IMR-90 (cell line): ENCODE results near the gene FXYD3. TPM values are rescaled to one million over a fixed set of nuclear protein-coding genes. Genes with fewer than 3 reads are reported as not detected.

Source experiments
- ATAC-seq: fragments of 200-7000 bp; cut with Tn5 transposase; 2 replicates; pipeline ENCODE4 v1.9.1; 2020; ENCODE audit warnings: low read depth, mild to moderate bottlenecking, moderate library complexity
- BruUV-seq: library from RNA; stranded (reverse); fragments of 400-500 nt; replicated peaks from 2 replicates; lab custom pipeline; 2021; lab: Mats Ljungman, UMichigan
- CTCF ChIA-PET: fragments of 300-600 bp; formaldehyde crosslinking; extraction: SDS; loops from one replicate; lab custom pipeline; 2021; ENCODE audit warnings: antibody characterized with exemption; lab: Yijun Ruan, JAX
- POLR2A ChIA-PET: fragments of 300-600 bp; sonication (Branson Sonifier 250); formaldehyde crosslinking; loops from one replicate; lab custom pipeline; 2022; ENCODE audit warnings: antibody characterized with exemption; ENCODE audit not compliant: unreplicated experiment; lab: Charles Lee
- DNase-seq: peaks from one replicate; pipeline ENCODE4 v3.0.0; 2013
- H2AFZ ChIP-seq: replicated peaks from 2 replicates; pipeline ENCODE3; 2013; ENCODE audit warnings: low read length, mild to moderate bottlenecking; ENCODE audit not compliant: poor library complexity
- H2AK5ac ChIP-seq: 2 replicates; pipeline ENCODE4 v1.6.1; 2013; ENCODE audit warnings: low read depth, low read length, inconsistent platforms
- H2AK9ac ChIP-seq: replicated peaks from 2 replicates; pipeline ENCODE3; 2013; ENCODE audit warnings: mild to moderate bottlenecking, low read depth, low read length, moderate library complexity; ENCODE audit not compliant: poor library complexity
- H2BK120ac ChIP-seq: 2 replicates; pipeline ENCODE4 v1.6.1; 2013; ENCODE audit warnings: low read depth, low read length, inconsistent platforms
- H2BK15ac ChIP-seq: 3 replicates; pipeline ENCODE4 v1.6.1; 2013; ENCODE audit warnings: low read depth, low read length, inconsistent platforms
- H2BK20ac ChIP-seq: 2 replicates; pipeline ENCODE4 v1.6.1; 2013; ENCODE audit warnings: low read depth, mild to moderate bottlenecking, inconsistent platforms, low read length, moderate library complexity
- H2BK5ac ChIP-seq: 2 replicates; pipeline ENCODE4 v1.6.1; 2013; ENCODE audit warnings: mild to moderate bottlenecking, low read depth, low read length, inconsistent platforms; ENCODE audit not compliant: poor library complexity, severe bottlenecking
- H3K14ac ChIP-seq: replicated peaks from 2 replicates; pipeline ENCODE4 v1.6.1; 2013; ENCODE audit warnings: low read depth, low read length, inconsistent platforms
- H3K18ac ChIP-seq: 2 replicates; pipeline ENCODE4 v1.6.1; 2013; ENCODE audit warnings: low read depth, low read length, control low read depth
- H3K23ac ChIP-seq: 2 replicates; pipeline ENCODE4 v1.6.1; 2013; ENCODE audit warnings: low read depth, low read length, inconsistent platforms
- H3K27ac ChIP-seq: 2 replicates; pipeline ENCODE4 v1.5.1; 2013; ENCODE audit warnings: mild to moderate bottlenecking, control low read depth, low read length; ENCODE audit not compliant: insufficient read depth
- H3K27me3 ChIP-seq: 2 replicates; pipeline ENCODE4 v1.6.1; 2013; ENCODE audit warnings: low read length; ENCODE audit not compliant: control insufficient read depth, insufficient read depth
- H3K36me3 ChIP-seq: 2 replicates; pipeline ENCODE4 v1.6.1; 2013; ENCODE audit warnings: low read length, mixed read lengths; ENCODE audit not compliant: control insufficient read depth, insufficient read depth
- H3K4ac ChIP-seq: 2 replicates; pipeline ENCODE4 v1.6.1; 2013; ENCODE audit warnings: low read depth, low read length, inconsistent platforms
- H3K4me1 ChIP-seq: 2 replicates; pipeline ENCODE4 v1.6.1; 2013; ENCODE audit warnings: low read length, mixed read lengths; ENCODE audit not compliant: control insufficient read depth, insufficient read depth
- H3K4me2 ChIP-seq: 2 replicates; pipeline ENCODE4 v1.6.1; 2013; ENCODE audit warnings: low read depth, mild to moderate bottlenecking, control low read depth, low read length, moderate library complexity
- H3K4me3 ChIP-seq: 2 replicates; pipeline ENCODE4 v1.5.1; 2013; ENCODE audit warnings: low read depth, mild to moderate bottlenecking, control low read depth, low read length, moderate library complexity; ENCODE audit not compliant: insufficient read depth
- H3K56ac ChIP-seq: 2 replicates; pipeline ENCODE4 v1.6.1; 2013; ENCODE audit warnings: low read length, inconsistent platforms; ENCODE audit not compliant: insufficient read depth; ENCODE audit errors: extremely low read depth
- H3K79me1 ChIP-seq, 2 experiments: 2 replicates each; pipeline ENCODE4 v1.6.1; 2013; ENCODE audit warnings: low read length in 2 of 2, inconsistent platforms in 1 of 2, low read depth in 1 of 2
- H3K9ac ChIP-seq: 2 replicates; pipeline ENCODE4 v1.6.1; 2013; ENCODE audit warnings: low read depth, low read length, control low read depth
- H3K9me1 ChIP-seq: 2 replicates; pipeline ENCODE4 v1.6.1; 2013; ENCODE audit warnings: low read length, inconsistent platforms; ENCODE audit not compliant: insufficient read depth
- H3K9me3 ChIP-seq: 2 replicates; pipeline ENCODE4 v1.6.1; 2013; ENCODE audit warnings: low read length; ENCODE audit not compliant: control insufficient read depth, insufficient read depth
- H4K20me1 ChIP-seq: 2 replicates; pipeline ENCODE4 v1.6.1; 2013; ENCODE audit warnings: low read length, inconsistent platforms; ENCODE audit not compliant: insufficient read depth
- H4K5ac ChIP-seq: 2 replicates; pipeline ENCODE4 v1.6.1; 2013; ENCODE audit warnings: mild to moderate bottlenecking, low read depth, low read length, control low read depth
- H4K8ac ChIP-seq, 2 experiments: 2 replicates each; pipeline ENCODE4 v1.6.1; 2013; ENCODE audit warnings: low read depth in 2 of 2, low read length in 2 of 2, control low read depth in 1 of 2, inconsistent platforms in 1 of 2
- H4K91ac ChIP-seq: 2 replicates; pipeline ENCODE4 v1.6.1; 2013; ENCODE audit warnings: low read depth, low read length, inconsistent platforms; ENCODE audit not compliant: insufficient read depth
- BHLHE40 ChIP-seq: fragments of 150-350 bp; IDR thresholded peaks from 2 replicates; pipeline ENCODE4 v1.6.1; 2016; ENCODE audit warnings: mild to moderate bottlenecking, low read depth, low read length
- CEBPB ChIP-seq: IDR thresholded peaks from 2 replicates; pipeline ENCODE4 v1.6.1; 2012; ENCODE audit warnings: low read depth, low read length, improper control_type of control experiment
- CTCF ChIP-seq: conservative IDR thresholded peaks from 2 replicates; pipeline ENCODE4 v1.5.1; 2012; ENCODE audit warnings: mild to moderate bottlenecking, low read depth, low read length, improper control_type of control experiment
- FOS ChIP-seq: fragments of 150-350 bp; IDR thresholded peaks from 2 replicates; pipeline ENCODE4 v1.6.1; 2016; ENCODE audit warnings: low read depth, low read length
- MAFK ChIP-seq: IDR thresholded peaks from 2 replicates; pipeline ENCODE4 v1.6.1; 2012; ENCODE audit warnings: low read depth, low read length, improper control_type of control experiment
- MXI1 ChIP-seq: IDR thresholded peaks from 2 replicates; pipeline ENCODE4 v1.6.1; 2012; ENCODE audit warnings: low read depth, mild to moderate bottlenecking, low read length, moderate library complexity, borderline replicate concordance
- RAD21 ChIP-seq: IDR thresholded peaks from 2 replicates; pipeline ENCODE4 v1.6.1; 2012; ENCODE audit warnings: low read length, improper control_type of control experiment
- RFX5 ChIP-seq: IDR thresholded peaks from 2 replicates; pipeline ENCODE4 v1.8.0; 2012; ENCODE audit warnings: low read depth, mild to moderate bottlenecking, low read length, moderate library complexity
- WGBS, 2 experiments: methylation state at CpG; one replicate each; pipeline versions ENCODE4 v1.1.5 to v1.1.7; 2013; ENCODE audit warnings: missing lambda C conversion rate in 2 of 2; ENCODE audit not compliant: insufficient read length in 1 of 2; ENCODE audit errors: extremely low coverage in 2 of 2; 5-methylcytosine and 5-hydroxymethylcytosine counted together
- dilution Hi-C: fragments of 300-500 bp; cut with HindIII; formaldehyde crosslinking; loops from one replicate; pipeline ENCODE4 v1.14.3; 2018; ENCODE audit warnings: low sequenced_read_pairs; ENCODE audit not compliant: unreplicated experiment
- in situ Hi-C: fragments of 300-500 bp; cut with MboI; formaldehyde crosslinking; loops from 3 replicates; pipeline ENCODE4 v1.14.3; 2019; ENCODE audit warnings: low sequenced_read_pairs, inconsistent platforms, mixed read lengths
- intact Hi-C: fragments of 100-400 bp; cut with micrococcal nuclease; formaldehyde crosslinking; loops from 2 replicates; pipeline ENCODE4 v1.10.0; 2022
- polyA plus RNA-seq, 3 experiments: library from polyadenylated mRNA; depleted of rRNA; stranded (reverse); fragments of >200 nt; gene quantifications; 2 replicates each; pipeline ENCODE4 v1.2.3, GENCODE V29; 2012; ENCODE audit warnings: low replicate concordance in 1 of 3
- total RNA-seq: library from RNA; depleted of rRNA; stranded (reverse); fragments of >200 nt; gene quantifications from 2 replicates; pipeline ENCODE4 v1.2.3, GENCODE V29; 2012

FXYD3 gene
- total and polyA plus RNA-seq, 2 of the 4 experiments (the other 2 are of a cell fraction), result not detected

GRCh38 chr19:35107545-35107944 is 8.1 kb upstream of the FXYD3 start:
- H3K4ac ChIP-seq, result no peak overlapping the region
- H3K23ac ChIP-seq, result no peak overlapping the region
- in situ Hi-C loops, result no loop called here
- no peak overlapping the region for H3K4me2 ChIP-seq
- no peak overlapping the region for H2BK20ac ChIP-seq
- ChIA-PET POLR2A (no interaction called here), CTCF (interaction anchor here (0.7 kb wide), 1 partner anchor 40 kb away, joined by 4 read pairs; no protein-coding TSS in a partner anchor)
- no peak overlapping the region for H2AK9ac ChIP-seq
- no peaks in the 10 kb centered on the region for H3K4me1 ChIP-seq
- H3K14ac ChIP-seq, result no peak overlapping the region
- no peak overlapping the region for H2BK120ac ChIP-seq
- peaks cover 3% of the 10 kb centered on the region; the same call in 1 of the 2 replicates for H3K27me3 ChIP-seq
- no peak overlapping the region for H2BK5ac ChIP-seq
- H3K79me1 ChIP-seq, result no peaks in the 10 kb centered on the region
- H2AK5ac ChIP-seq, result no peak overlapping the region
- no peak overlapping the region for H3K56ac ChIP-seq
- dilution Hi-C loops, result no loop called here
- H2AFZ ChIP-seq, result no peak overlapping the region
- no peak overlapping the region for H2BK15ac ChIP-seq
- 17% methylated on average over 2 of the region's 5 CpGs; no CpG with 5 or more reads in 1 of the 2 experiments for WGBS, 2 experiments
- no peak overlapping the region for H3K27ac ChIP-seq
- TF ChIP-seq MXI1 (no peak), FOS (no peak), CTCF (no peak), CEBPB (no peak), RFX5 (no peak), RAD21 (no peak), BHLHE40 (no peak), MAFK (no peak)
- ATAC-seq, result no peak
- H3K9ac ChIP-seq, result no peak overlapping the region
- BruUV-seq, result no TSS peak
- DNase-seq, result no peak
- H3K36me3 ChIP-seq, result no peaks in the 10 kb centered on the region
- H3K18ac ChIP-seq, result no peak overlapping the region
- H3K9me3 ChIP-seq, result peaks cover 5% of the 10 kb centered on the region; the same call in 1 of the 2 replicates
- intact Hi-C loops, result no loop called here
- H4K20me1 ChIP-seq, result no peaks in the 10 kb centered on the region
- H4K5ac ChIP-seq, result no peak overlapping the region
- H3K9me1 ChIP-seq, result no peaks in the 10 kb centered on the region
- no peak overlapping the region for H4K8ac ChIP-seq
- H3K4me3 ChIP-seq, result no peak overlapping the region
- H4K91ac ChIP-seq, result no peak overlapping the region
